HG02678 (cell line): ENCODE results near the gene MTRF1.
"Not testable (repeated sequence)": the region's sequence is repeated elsewhere in the genome, so short reads cannot be mapped to it uniquely, and the experiment has no call there.

ENCODE experiments used
- ATAC-seq: cut with Tn5 transposase; IDR thresholded peaks from one replicate; pipeline ENCODE4 v1.9.1; 2021; ENCODE audit warnings: mild to moderate bottlenecking, moderate library complexity; ENCODE audit not compliant: unreplicated experiment

The MTRF1 gene

GRCh38 chr13:41284512-41285288 is 21.3 kb upstream of the MTRF1 start:
- no peak for ATAC-seq

GRCh38 chr13:41282129-41282571 is 18.8 kb upstream of the MTRF1 start:
- ATAC-seq: no peak

- ATAC-seq: not testable (repeated sequence)
Observed at GRCh38 chr13:41279156-41279555, 15.8 kb upstream of the MTRF1 start.

GRCh38 chr13:41276824-41277223 is 13.4 kb upstream of the MTRF1 start:
- ATAC-seq: no peak

GRCh38 chr13:41274881-41275280 is 11.5 kb upstream of the MTRF1 start:
- ATAC-seq: no peak

- ATAC-seq: no peak
Observed at GRCh38 chr13:41273831-41274441, 10.6 kb upstream of the MTRF1 start.

- ATAC-seq: no peak
Observed at GRCh38 chr13:41271456-41272285, 8.3 kb upstream of the MTRF1 start.

- no peak for ATAC-seq
Observed at GRCh38 chr13:41268764-41269163, 5.4 kb upstream of the MTRF1 start.

GRCh38 chr13:41267106-41267505 is 3.7 kb upstream of the MTRF1 start:
- no peak for ATAC-seq

- no peak for ATAC-seq
Observed at GRCh38 chr13:41259875-41260501, 3.4 kb downstream of the MTRF1 start.

GRCh38 chr13:41257535-41257934 is 5.8 kb downstream of the MTRF1 start:
- ATAC-seq: no peak

GRCh38 chr13:41254902-41255301 is 8.5 kb downstream of the MTRF1 start:
- no peak for ATAC-seq

GRCh38 chr13:41250993-41251392 is 12.4 kb downstream of the MTRF1 start:
- no peak for ATAC-seq

- ATAC-seq: no peak
Observed at GRCh38 chr13:41246969-41247680, 16.3 kb downstream of the MTRF1 start.

- no peak for ATAC-seq
Observed at GRCh38 chr13:41244556-41244955, 18.8 kb downstream of the MTRF1 start.

GRCh38 chr13:41241626-41242025 is 21.8 kb downstream of the MTRF1 start:
- no peak for ATAC-seq

GRCh38 chr13:41236369-41236768 is 27.0 kb downstream of the MTRF1 start:
- no peak for ATAC-seq

- no peak for ATAC-seq
Observed at GRCh38 chr13:41232578-41233480, 30.5 kb downstream of the MTRF1 start.

GRCh38 chr13:41231786-41232185 is 31.6 kb downstream of the MTRF1 start:
- ATAC-seq: no peak
